Keratinocyte (primary cell): Measurements from ENCODE around the gene CLEC12A. TPM values are rescaled to one million over a fixed set of nuclear protein-coding genes. Genes with fewer than 3 reads are reported as not detected.
A peak's percentile ranks its signal among the peaks of the same experiment; 100 is the strongest.

ENCODE experiments used
- DNase-seq: peaks from one replicate; pipeline ENCODE4 v3.0.0-alpha.2; 2011; ENCODE audit warnings: low read depth, missing footprints, low spot score
- FAIRE-seq: peaks from 2 replicates; lab custom pipeline; 2011; peaks lifted over from hg19 to GRCh38; lab: Jason Lieb, UNC
- H2AFZ ChIP-seq: 2 replicates; pipeline ENCODE4 v1.6.0; 2012; ENCODE audit warnings: low read length, control low read depth, inconsistent platforms; ENCODE audit not compliant: control insufficient read depth
- H3K27ac ChIP-seq: 2 replicates; pipeline ENCODE4 v1.5.1; 2011; ENCODE audit warnings: low read length; ENCODE audit not compliant: control insufficient read depth, insufficient read depth
- H3K27me3 ChIP-seq: 3 replicates; pipeline ENCODE4 v1.6.0; 2011; ENCODE audit warnings: low read length; ENCODE audit not compliant: control insufficient read depth, insufficient read depth; ENCODE audit errors: extremely low read depth
- H3K36me3 ChIP-seq, 2 experiments: 2 replicates in 1 of 2; 3 replicates in 1 of 2; pipeline ENCODE4 v1.5.1; 2011; ENCODE audit warnings: low read length in 2 of 2, mild to moderate bottlenecking in 1 of 2; ENCODE audit not compliant: control insufficient read depth in 2 of 2, insufficient read depth in 2 of 2; ENCODE audit errors: extremely low read depth in 1 of 2
- H3K4me1 ChIP-seq: 3 replicates; pipeline ENCODE4 v1.5.1; 2011; ENCODE audit warnings: low read length; ENCODE audit not compliant: control insufficient read depth, insufficient read depth; ENCODE audit errors: extremely low read depth
- H3K4me2 ChIP-seq: 3 replicates; pipeline ENCODE4 v1.6.0; 2011; ENCODE audit warnings: low read depth, low read length; ENCODE audit not compliant: control insufficient read depth, insufficient read depth; ENCODE audit errors: extremely low read depth
- H3K4me3 ChIP-seq, 3 experiments: fragments of 200-600 bp in 1 of 3; sonication (generic) in 1 of 3; 2 replicates in 2 of 3; 3 replicates in 1 of 3; pipeline ENCODE4 v1.5.1; 2011 to 2016; ENCODE audit warnings: low read length in 3 of 3, mild to moderate bottlenecking in 3 of 3, control low read depth in 2 of 3, inconsistent platforms in 1 of 3, low read depth in 1 of 3, mixed read lengths in 1 of 3, mixed run types in 1 of 3, moderate library complexity in 1 of 3; ENCODE audit not compliant: control insufficient read depth in 2 of 3, insufficient read depth in 2 of 3; ENCODE audit errors: extremely low read depth in 1 of 3
- H3K79me2 ChIP-seq: 2 replicates; pipeline ENCODE4 v1.6.0; 2012; ENCODE audit warnings: low read length; ENCODE audit not compliant: control insufficient read depth, insufficient read depth
- H3K9ac ChIP-seq: 3 replicates; pipeline ENCODE4 v1.6.0; 2011; ENCODE audit warnings: low read length; ENCODE audit not compliant: control insufficient read depth, insufficient read depth; ENCODE audit errors: extremely low read depth
- H3K9me1 ChIP-seq: 3 replicates; pipeline ENCODE4 v1.6.0; 2011; ENCODE audit warnings: low read length; ENCODE audit not compliant: control insufficient read depth, insufficient read depth; ENCODE audit errors: extremely low read depth
- H3K9me3 ChIP-seq: 2 replicates; pipeline ENCODE4 v1.5.1; 2012; ENCODE audit warnings: low read depth, low read length; ENCODE audit not compliant: control insufficient read depth
- H4K20me1 ChIP-seq: 3 replicates; pipeline ENCODE4 v1.6.0; 2011; ENCODE audit warnings: low read length; ENCODE audit not compliant: control insufficient read depth, insufficient read depth; ENCODE audit errors: extremely low read depth
- CTCF ChIP-seq, 3 experiments: IDR thresholded peaks in 1 of 3; conservative IDR thresholded peaks in 1 of 3; optimal IDR thresholded peaks in 1 of 3; 2 replicates in 2 of 3; 3 replicates in 1 of 3; pipeline versions ENCODE3 to v1.5.1; 2011; ENCODE audit warnings: low read length in 3 of 3, mild to moderate bottlenecking in 3 of 3, moderate library complexity in 2 of 3, control low read depth in 1 of 3, inconsistent platforms in 1 of 3; ENCODE audit not compliant: insufficient read depth in 2 of 3; ENCODE audit errors: extremely low read depth in 1 of 3
- EZH2 ChIP-seq: IDR thresholded peaks from one replicate; pipeline ENCODE4 v1.6.1; 2012; ENCODE audit warnings: inconsistent platforms, mild to moderate bottlenecking, low read length, moderate library complexity
- dilution Hi-C: fragments of 300-500 bp; cut with MboI; formaldehyde crosslinking; loops from one replicate; pipeline ENCODE4 v1.7.0; 2020; ENCODE audit warnings: low sequenced_read_pairs; ENCODE audit not compliant: extremely low pct_ligation_motif_present
- polyA plus RNA-seq, 5 experiments: library from polyadenylated mRNA; depleted of rRNA in 3 of 5; stranded (reverse) in 3 of 5; stranded (forward) in 1 of 5; unstranded in 1 of 5; fragments of >200 nt; gene quantifications; 1 replicate in 1 of 5; 2 replicates in 3 of 5; 3 replicates in 1 of 5; pipeline versions ENCODE4 v1.2.1 to v1.2.3, GENCODE V29; 2011 to 2012; ENCODE audit warnings: missing spikeins in 2 of 5, low read depth in 1 of 5, low replicate concordance in 1 of 5

The CLEC12A gene
- polyA plus RNA-seq, 1 donor (not counting 4 experiments of a cell fraction or from before 2014, with no cell fraction given), result not detected

- DNase-seq, result no peak
- no peaks in the 10 kb centered on the region for H3K36me3 ChIP-seq
- dilution Hi-C loops, result no loop called here
Measured at GRCh38 chr12:10033783-10034545, 62.8 kb downstream of the CLEC12A start.

More at GRCh38 chr12:10033783-10034545, 62.8 kb downstream of the CLEC12A start:
- no peak overlapping the region for H3K4me2 ChIP-seq
- H4K20me1 ChIP-seq, result no peaks in the 10 kb centered on the region
- H3K9me1 ChIP-seq, result no peaks in the 10 kb centered on the region
- no peaks in the 10 kb centered on the region for H3K27me3 ChIP-seq
- no peaks in the 10 kb centered on the region for H3K79me2 ChIP-seq
- no peak overlapping the region for H3K4me3 ChIP-seq
- no peak overlapping the region for H3K27ac ChIP-seq
- FAIRE-seq, result no peak
- no peak overlapping the region for H2AFZ ChIP-seq
- peaks cover 6% of the 10 kb centered on the region for H3K4me1 ChIP-seq
- no peak overlapping the region for H3K9ac ChIP-seq
- H3K9me3 ChIP-seq, result no peaks in the 10 kb centered on the region
- no peak for TF ChIP-seq EZH2
- TF ChIP-seq CTCF (optimal IDR thresholded peaks at IDR 0.05 in 1 of 3, IDR thresholded peaks at IDR 0.05 in 1 of 3, conservative IDR thresholded peaks at IDR 0.05 in 1 of 3; ENCODE audit: extremely low read depth in 1 of 3, insufficient read depth in 2 of 3, low read length in 3 of 3), result peak in 1 of 3 experiments; percentile 21

Other genes starting within 250 kb of the CLEC12A start
- gene CLECL1, start 238.3 kb upstream of the CLEC12A start, polyA plus RNA-seq, result not detected in 3 replicates
- not detected in 3 replicates for gene CD69, start 210.5 kb upstream of the CLEC12A start, polyA plus RNA-seq
- gene KLRF1, start 143.9 kb upstream of the CLEC12A start, polyA plus RNA-seq, result 0.12 TPM in 1 of 3 replicates, not detected in the others
- 5.2 to 31.3 TPM (median 20.9 TPM) in 3 replicates for gene CLEC2B, start 102.1 kb upstream of the CLEC12A start, polyA plus RNA-seq
- not detected in 3 replicates for gene KLRF2, start 89.9 kb upstream of the CLEC12A start, polyA plus RNA-seq
- gene CLEC2A, start 39.0 kb upstream of the CLEC12A start, polyA plus RNA-seq, result 0.27 to 0.94 TPM (median 0.88 TPM) in 3 replicates
- gene CLEC1B, start 27.7 kb downstream of the CLEC12A start, polyA plus RNA-seq, result not detected in 3 replicates
- not detected in 3 replicates for gene CLEC12B, start 39.2 kb downstream of the CLEC12A start, polyA plus RNA-seq
- not detected in 3 replicates for gene CLEC9A, start 59.3 kb downstream of the CLEC12A start, polyA plus RNA-seq
- gene CLEC1A, start 127.6 kb downstream of the CLEC12A start, polyA plus RNA-seq, result 0.05 TPM in 1 of 3 replicates, not detected in the others
- 0.31 to 0.62 TPM (median 0.62 TPM) in 3 replicates for gene CLEC7A, start 158.8 kb downstream of the CLEC12A start, polyA plus RNA-seq
- gene OLR1, start 200.7 kb downstream of the CLEC12A start, polyA plus RNA-seq, result 0.03 to 0.18 TPM (median 0.17 TPM) in 3 replicates
- 0.03 TPM in 1 of 3 replicates, not detected in the others for gene TMEM52B, start 207.6 kb downstream of the CLEC12A start, polyA plus RNA-seq
- gene GABARAPL1, start 241.5 kb downstream of the CLEC12A start, polyA plus RNA-seq, result 15.6 to 27.2 TPM (median 24.3 TPM) in 3 replicates